Occipital lobe (tissue), 2 donors: ENCODE data around the gene GNB1L. TPM values are rescaled to one million over a fixed set of nuclear protein-coding genes. Genes with fewer than 3 reads are reported as not detected.
"Not testable (repeated sequence)": the region's sequence is repeated elsewhere in the genome, so short reads cannot be mapped to it uniquely, and the experiment has no call there.

Source experiments
- DNase-seq: peaks from one replicate; lab custom pipeline; 2025; lab: John Stamatoyannopoulos, UW
- total RNA-seq: library from RNA; depleted of rRNA; stranded (reverse); fragments of >200 nt; gene quantifications from one replicate; pipeline ENCODE4 v1.2.3, GENCODE V29; 2014

GNB1L gene
- total RNA-seq, 1 donor from 2014 or later: 2.7 TPM

DNA sequence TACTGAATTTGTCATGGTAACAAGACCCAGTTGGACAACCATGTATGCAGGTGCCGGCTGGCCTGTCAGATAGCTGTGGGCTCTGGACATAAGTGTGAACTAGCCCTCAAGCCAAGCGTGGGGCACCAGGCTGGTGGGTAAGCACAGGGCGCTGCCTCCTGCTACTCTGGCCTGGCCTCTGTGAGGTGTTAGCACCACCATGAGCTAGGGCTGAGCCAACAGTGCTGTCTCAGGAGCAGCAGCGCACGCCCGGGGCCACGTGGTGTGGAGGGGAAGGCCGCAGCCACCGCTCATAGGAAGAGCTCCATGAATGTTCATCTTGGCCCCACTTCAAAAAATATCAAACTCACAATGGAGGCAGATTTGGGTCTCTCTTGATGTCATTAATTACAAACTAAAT, 35.3 kb upstream of the GNB1L start:
- DNase-seq: no peak

DNA sequence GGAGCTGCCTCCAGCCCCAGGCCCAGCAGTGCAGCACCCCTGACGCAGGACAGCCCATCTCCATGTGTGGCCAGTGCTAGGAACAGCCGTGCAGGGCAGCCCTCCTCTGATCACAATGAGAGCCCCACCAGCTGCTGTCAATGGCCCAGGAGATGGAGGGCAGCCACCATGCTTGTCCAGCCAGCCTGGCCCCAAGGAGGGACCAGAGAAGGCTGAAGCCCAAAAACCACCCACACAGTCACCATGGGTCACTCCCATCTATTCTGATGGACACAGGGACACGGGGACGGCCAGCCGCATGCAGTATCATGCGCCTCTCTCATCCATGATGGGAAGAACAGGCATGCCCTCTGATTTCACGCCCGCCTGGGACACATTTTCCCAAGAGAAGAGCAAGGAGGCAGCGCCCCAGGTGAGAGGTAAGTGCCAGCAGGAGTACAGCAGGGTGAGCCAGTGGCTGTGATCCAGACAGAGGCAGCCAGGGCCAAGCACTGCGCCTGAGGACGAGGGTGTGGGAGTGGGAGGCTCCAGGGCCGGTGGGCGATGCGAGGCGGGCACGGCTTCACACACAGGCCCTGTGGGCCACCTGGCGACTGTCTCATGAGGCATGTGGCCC, 33.6 kb upstream of the GNB1L start:
- no peak for DNase-seq

DNA sequence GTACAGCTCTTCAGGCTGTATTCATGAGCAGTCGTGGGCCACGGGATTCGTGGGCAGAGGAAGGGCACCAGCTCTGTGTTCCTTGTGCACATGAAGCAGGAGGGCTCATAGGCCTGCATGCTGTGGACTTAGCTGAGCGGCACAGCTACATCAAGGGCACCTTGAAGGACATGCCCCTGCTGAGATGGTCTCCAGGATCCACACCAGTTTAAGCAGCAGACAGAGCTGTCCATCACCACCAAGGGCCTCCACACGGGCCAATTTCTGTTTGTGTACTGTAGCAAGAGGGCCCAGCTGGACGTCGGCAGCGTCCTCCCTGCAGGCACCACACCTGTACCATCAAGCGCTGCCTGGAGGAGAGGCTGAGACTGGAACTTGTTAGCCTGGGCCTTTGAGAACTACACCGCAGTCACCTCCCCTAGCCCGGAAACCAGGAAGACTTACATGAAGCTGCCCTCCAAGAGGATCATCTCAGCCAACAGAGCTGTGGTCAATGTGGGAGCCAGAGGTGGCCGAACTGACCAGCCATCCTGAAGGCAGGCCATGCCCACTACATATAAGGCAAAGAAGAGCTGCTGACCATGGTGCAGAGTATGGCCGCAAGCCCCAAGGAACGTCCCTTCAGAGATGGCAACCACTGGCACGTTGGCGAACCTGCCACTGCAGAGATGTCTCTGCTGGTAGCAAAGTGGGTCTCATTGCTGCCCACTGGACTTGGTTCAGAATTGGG, 32.7 kb upstream of the GNB1L start:
- DNase-seq: no peak

DNA sequence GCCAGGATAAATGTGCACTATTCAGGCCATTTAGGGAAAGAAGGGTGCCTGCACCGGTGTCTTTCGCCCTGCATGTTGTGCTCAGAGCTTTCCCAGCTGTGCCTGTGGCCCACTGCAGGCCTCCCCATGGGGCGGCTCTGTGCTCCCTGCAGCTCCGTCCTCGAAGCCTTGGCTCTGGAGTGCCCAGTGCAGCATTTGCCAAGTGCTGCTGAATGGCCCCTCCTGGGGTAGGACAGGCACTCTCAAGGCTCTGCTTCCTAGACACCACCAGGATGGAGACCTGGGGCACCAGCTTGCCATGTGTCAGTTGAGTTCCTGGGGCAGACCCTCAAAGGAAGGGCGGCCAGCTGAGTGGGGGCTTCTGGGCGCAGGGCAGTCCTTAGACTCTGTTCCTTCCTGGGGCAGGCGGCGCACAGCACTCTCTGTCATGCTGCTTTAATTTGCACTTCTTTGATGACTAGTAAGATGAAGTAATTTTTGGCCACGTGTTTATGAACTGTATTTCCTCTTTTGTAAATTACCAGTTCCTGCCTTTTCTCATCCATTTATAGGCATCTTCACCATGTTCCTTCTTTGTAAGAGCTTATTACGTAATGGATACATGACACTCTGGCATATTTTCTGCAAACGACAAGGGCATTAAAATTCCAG, 32.1 kb upstream of the GNB1L start:
- DNase-seq: no peak

DNA sequence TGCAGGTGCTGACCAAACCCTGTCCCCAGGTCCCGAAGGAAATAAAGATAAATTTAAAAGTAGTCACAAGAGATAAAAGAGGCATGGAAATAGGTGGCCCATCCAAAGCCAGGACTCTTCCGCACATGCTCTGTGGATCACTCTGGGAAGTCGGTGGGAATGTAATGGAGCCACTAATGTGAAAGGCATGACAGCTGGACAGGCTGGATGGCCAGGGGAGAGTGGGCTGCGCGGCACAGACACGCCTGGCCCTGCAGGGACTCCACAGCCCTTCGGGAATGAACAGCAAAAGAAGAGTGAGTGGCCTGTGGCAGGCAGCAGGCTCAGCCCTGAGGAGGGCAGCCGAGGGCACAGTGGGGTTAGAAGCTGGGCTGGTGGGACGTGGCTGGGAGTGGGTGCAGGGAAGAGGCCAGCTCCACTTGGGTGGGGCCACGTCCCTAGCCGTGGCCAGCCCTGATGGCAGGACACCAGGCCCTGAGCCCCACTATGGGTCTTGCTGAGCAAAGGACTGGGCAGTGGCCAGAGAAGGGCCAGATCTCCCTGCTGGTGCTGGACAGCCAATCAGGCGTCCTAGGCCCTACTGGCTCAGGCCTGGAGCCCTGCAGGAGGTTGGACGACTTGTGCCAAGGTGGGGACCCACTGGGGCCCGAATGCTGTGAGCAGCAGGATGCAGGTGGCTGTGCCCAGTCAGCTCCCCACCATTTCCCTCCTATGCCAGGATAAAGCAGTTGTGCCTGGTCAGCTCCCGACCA, 31.3 kb upstream of the GNB1L start:
- no peak for DNase-seq

DNA sequence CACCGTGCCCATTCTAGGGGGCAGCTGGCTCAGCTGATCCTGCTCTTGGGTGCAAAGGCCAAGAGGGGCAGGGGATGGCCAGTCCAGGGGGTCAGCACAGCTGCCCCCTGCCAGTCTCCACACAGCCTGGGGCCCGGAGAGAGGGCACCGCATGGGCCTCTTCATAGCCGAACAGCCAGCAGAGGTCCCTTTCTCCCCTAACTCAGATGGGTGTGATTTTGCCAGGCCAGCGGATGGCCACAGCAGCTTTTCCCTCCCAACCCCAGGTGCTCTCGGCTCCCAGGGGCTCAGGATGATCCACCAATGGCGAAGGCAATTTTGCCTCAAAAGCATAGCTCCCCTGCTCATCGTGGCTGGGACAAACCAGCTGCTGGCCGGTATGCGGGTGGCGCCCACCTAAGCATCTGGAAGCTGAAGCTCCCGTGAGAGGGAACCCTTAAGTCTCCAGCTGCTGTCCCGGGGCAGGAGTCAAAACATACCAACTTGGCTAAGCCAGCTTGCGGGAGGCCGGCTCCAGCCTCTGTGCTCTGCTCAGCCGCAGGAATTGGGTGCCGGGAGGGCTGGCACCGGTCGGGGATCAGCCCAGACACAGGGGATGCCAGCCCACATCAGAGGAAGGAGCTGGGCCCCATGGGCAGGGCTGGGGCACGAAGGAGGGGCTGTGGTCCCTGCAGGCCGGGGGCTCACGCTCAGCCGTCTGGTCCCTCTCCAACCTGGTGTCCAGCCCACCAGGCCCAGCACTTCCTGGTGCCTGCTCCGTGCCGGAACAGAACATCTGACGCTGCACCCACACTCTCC, 30.5 kb upstream of the GNB1L start:
- DNase-seq: no peak

DNA sequence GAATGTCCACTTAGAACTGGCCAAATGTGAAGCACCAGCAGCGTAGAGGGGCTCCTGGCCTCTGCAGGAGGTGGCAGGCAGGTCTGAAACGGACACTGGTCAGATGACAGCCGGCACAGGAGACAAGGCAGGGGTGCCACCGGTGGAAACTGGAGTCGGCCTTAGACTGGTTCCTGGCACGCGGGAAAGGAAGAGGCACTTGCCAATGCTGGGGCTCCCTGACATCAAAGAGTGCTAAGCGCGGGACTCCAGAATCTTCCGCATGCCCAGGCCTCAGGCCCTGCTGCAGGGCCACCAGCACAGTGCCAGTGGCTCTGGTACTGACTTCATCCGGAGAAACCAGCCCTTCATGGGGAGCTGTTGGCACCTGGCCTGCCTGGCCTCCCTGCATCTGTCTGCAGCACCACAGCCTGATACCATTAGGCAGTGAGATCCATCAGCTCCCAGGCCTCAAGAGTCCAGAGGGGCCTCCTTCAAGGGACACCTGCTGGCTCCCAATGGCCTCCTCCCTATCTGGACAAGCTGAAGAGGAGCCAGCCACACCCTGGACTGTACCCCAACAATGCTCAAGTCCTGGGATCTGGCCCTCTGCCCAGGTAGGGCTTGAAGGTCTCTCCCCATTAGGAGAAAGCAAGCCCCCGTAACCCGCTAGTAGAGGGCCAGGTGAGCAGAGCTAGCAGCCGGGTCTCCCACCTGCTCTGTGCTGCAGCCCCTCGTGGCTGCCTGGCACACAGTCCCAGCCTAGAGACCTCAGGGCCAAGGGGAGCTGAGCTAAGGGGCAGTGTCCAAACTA, 29.7 kb upstream of the GNB1L start:
- DNase-seq: no peak

DNA sequence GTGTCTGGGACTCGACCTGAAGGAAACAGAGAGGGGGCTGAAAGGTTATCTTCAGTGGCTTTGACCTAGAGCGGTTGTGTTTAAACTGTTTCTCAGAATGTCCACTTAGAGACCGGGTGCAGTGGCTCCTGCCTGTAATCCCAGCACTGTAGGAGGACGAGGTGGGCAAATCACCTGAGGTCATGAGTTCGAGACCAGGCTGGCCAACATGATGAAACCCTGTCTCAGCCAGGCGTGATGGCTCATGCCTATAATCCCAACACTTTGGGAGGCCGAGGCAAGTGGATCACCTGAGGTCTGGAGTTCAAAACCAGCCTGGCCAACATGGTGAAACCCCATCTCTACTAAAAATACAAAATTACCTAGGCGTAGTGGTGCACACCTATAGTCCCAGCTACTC, 28.8 kb upstream of the GNB1L start:
- not testable (repeated sequence) for DNase-seq

DNA sequence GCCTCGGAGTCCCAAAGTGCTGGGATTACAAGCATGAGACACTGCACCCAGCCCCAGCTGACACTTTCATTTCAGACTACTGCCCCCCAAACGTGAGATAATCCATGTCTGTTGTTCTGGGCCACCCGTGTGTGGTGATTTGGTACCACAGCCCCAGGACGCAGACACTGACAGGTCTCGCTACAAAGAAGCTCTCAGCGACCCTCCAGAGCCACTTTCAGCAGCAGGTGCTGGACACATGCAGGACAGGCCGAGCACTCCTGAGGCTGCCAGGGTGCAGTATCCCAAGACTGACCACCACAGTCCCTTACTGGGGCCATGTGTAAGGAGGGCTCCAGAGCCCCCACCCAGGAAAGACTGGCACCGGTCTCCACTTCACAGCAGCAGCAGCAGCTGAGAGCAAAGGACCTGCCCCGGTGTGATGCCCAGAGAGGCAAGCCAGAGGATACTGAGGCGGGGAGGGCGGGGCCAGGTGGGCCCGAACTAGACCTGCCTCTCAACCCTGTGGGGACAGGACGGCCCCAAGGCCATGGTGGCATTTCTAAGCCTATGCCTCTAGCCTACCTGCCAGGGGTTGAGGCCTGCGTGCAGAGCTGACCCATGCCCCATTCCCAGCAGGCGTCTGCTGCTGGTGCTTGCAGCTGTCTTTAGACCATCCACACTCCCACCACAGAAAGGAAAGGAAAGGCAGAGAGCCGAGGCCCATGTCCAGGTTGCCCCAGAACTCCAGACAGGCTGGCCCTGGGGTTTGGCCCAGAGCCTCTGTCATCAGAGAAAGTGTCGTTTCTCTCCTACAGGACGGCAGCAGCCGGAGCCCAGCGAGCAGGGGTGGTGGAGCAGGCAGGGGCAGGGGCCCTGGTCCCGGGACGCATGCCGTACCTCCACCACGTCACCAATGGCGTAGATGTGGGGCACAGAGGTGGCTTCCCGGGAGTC, 28.0 kb upstream of the GNB1L start:
- no peak for DNase-seq

DNA sequence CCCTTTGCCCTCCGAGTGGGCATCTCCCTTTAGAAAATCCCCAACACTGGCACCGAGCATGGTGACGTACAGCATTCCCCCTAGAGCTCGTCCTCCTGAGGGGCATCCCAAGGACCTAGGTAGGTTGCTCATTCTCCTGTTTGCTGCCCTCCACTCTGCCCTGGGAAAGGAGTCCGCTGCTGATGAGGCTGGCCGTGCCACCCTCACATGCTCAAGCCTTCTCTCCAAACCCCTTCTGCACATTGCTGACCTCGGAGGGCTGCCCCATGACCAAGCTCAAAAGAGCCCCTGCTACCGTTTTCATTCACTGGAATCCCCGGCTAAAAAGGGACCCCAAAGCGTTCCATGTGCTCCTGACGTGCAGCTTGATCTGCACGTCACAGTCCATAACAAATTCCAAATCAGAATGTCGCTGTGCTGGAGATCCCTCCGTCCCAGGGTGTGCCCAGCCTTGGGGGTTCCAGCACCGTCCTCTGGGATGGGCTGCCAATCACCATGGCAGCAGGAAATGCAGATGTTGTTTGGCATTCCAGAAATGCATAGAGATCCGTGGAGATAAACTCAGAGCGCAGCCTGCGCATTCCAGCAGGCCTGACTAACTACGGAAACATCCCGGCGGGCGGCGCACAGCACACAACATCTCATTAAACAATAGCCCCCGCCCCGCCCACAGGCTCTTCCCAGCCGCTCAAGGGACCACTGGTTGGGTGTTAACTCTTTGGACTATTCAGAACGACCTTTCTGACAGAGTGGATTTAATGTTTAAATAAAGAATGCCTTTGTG, 26.3 kb upstream of the GNB1L start:
- DNase-seq: no peak

DNA sequence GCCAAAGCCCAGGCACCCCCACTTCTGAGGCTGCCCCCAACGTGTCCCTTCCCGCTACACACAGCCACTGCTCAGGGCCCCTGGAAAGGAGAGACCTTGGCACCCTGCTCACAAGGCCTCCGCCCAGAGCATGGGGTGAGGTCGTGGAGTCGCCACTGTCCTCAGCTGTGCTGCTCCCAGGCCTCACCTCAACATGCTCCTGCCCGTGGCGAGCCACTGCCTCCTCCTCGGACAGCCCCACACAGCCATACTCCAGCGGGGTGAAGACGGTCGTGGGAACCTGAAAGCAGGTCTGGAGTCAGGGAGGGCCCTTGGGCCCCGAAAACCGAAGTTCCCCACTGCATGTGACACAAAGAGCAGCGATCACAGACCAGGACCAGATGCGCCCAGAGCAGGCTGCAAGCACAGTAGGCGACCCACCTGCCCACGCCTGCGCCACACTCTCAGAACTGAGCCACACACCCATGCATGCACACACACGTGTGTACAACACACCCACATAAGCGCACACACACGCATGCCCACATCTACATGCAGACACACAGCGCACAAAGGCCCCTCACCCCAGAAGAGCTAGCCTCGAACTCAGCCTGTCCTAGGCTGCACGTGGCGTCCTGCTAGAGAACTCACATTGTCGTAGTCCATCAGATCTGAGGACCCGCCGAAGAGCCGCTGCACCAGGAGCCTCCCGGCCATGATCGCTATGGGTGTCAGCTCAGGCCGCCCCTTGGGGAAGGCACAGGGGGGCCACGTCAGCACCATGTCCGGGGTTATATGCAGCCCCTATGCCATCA, 25.5 kb upstream of the GNB1L start:
- DNase-seq: no peak

DNA sequence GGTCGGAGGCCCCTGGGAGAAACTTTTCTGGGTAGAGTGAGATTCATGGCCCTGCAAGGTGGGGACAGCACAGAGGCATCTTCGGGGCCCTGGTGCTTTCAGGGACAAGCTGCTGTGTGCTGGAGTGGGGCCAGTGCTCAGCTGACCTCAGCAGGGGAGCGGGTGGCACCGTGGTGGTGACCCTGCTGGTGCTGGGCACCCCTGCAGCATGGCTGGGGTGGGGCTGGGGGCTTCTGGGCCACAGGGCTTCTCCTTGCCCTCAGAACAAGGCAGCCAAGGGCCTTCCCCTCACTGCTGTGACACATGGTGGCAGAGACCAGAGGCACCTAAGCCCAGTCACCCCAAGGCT, 24.9 kb upstream of the GNB1L start:
- DNase-seq: no peak

DNA sequence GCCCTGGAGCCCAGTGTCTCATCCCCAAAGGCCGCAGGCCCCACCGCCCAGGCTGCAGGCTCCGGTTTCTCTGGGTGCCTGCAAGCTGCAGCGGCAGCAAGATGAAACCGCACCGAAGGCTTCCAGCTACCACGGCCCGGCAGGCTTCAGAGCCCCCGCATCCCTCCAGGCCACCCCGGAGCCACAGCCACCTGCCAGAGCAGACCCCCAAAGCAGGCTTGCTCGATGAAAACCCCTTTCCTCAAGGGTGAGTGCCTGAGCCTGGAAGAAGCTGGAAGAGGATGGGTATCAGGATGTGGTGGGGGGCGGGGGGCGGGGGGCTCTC, 24.5 kb upstream of the GNB1L start:
- no peak for DNase-seq

DNA sequence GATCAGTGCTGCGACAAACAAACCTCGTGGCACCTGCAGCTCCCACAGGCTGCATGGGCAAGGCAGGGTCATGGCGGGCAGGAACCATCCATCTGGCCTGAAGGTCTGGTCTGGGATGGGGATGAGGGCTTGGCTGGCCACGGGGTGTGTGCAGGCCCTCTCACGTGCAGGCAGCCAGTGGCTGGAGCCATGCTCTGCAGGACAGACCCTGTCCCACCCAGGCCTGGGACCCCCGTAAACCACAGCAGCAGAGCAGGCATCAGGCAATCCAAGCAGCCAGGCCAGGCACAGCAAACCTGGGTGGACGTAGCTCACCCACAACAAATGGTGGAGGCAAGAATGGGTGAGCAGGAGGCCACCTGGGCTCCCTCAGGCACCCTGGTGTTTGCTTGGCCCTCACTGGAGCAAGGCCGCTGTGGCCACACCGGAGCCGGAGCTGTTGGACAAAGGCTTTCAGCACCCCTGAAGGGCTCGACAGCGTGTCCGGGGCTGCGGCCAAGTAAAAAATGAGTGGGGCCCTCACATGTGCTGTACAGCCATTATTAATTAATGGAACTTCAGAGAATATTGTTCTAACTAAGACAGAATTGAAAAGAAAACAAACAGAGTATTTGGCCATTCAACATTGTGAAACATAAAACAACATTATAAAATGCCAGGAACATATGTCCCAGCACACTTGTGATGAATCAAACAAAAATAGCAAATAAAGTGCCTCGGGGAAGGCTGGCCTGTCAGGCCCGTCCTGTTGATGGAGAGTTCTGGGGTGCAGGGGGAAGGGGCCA, 24.0 kb upstream of the GNB1L start:
- no peak for DNase-seq

DNA sequence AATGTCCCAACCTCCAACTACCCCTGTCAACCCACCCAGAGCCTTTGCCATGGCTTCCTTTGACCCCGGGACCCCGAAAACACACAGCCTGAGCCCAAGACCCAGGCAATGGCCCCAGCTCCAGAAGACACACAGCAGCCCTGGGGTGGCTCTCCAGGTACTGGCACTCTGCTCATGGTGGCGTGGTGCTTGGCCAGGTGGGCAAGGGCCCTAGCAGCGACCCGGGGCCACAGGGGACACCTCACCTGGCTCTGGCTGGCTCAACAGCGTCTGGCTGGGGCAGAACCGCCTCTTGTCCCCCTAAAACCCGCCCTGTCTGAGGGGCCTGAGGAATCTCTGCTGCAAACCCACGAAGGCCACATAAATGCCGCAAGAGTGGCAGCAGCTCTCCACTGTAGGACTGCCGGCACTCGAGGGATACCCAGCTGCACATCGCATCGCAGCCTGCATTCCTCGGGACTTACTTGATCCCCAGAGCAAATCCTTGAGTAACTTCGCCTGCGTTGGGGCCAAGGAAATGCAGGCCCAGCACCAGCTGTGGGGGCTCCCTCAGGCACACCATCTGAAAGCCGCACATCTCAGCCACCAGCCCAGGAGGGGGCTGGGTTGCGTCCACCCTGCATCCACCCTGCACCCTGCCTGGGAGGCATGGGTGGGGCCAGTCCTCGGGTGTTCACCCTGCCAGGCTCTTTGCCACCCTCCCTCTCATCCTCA, 23.1 kb upstream of the GNB1L start:
- DNase-seq: no peak

DNA sequence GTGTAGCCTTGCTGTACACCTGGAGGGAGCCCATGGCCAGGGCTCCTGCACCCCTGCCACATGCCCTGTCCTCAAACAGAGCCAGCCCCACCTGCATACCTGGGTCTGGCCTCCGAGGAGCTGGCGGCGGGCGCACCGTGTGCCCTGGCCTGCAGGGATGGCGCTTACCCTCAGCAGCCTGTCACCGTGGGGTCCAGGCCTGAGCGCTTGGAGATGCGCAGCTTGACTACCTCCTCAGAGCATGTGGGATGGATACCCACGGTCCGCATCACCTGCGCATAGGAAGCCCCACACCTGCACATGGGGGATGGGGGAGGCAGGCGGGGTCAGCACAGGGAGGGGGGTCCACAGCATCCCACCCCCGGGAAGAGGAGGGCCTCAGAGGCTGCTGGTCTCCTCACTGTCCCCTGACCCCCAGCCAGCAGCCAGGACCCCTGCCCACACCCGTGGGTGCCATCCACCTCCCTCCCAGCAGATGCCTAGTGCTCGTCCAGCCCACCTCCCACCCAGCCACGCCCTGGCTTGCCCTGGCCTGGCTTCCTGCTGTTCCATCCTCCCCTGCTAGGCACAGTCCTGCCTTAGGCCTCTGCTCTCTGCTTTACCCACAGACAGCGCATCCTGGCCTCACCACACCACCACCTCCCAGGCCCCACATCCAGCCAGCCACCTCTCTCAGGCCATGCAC, 22.4 kb upstream of the GNB1L start:
- no peak for DNase-seq
